Fibroblast of skin of back (primary cell): ENCODE results near the gene FLVCR2.
A peak's percentile ranks its signal among the peaks of the same experiment; 100 is the strongest.
"Not testable (repeated sequence)": the region's sequence is repeated elsewhere in the genome, so short reads cannot be mapped to it uniquely, and the experiment has no call there.

Experiments used
- DNase-seq: peaks from one replicate; pipeline ENCODE4 v3.0.0-alpha.2; 2013

FLVCR2 gene

DNA sequence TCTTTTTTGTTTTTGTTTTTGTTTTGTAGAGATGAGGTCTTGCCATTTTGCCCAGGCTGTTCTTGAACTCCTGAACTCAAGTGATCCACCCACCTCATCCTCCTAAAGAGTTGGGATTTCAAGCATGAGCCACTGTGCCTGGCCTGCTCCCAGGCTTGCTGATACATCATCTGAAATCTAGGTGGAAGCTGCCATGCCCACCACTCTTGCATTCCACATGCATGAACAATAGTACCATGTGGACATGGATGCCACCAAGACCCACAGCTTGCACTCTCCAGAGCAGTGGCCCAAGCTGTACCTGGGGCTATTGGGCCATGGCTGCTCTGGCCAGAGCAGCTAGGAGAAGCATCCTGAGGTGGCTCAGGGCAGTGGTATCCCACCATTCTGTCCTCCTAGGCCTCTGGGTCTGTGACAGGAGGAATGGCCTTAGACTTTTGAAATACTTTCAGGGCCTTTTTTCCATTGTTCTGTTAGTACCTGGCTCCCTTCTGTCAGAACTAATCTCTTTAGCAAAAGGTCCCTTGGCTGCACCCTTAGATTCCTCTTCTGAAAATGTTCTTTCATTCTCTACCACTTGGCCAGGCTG is 13.7 kb downstream of the FLVCR2 start:
- DNase-seq: no peak

DNA sequence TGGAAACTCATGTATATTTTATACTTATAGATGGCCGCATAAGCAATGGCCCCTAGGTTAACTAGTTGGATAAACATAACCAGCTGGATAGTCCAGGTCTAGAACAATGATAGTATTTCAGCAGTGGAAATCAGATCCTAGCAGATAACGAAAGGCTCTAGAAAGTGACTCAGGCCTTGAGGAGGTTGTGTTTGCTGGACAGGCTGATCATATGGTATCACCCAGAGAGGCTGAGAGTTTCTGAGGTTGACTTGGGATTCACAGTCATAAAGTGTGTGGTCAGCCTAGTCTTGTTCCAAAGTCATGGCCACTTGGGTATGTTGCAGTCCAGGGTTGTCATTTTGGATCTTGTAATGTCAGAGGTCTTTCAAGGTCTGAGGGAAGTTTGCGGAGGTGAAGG is 16.8 kb downstream of the FLVCR2 start:
- DNase-seq: no peak

DNA sequence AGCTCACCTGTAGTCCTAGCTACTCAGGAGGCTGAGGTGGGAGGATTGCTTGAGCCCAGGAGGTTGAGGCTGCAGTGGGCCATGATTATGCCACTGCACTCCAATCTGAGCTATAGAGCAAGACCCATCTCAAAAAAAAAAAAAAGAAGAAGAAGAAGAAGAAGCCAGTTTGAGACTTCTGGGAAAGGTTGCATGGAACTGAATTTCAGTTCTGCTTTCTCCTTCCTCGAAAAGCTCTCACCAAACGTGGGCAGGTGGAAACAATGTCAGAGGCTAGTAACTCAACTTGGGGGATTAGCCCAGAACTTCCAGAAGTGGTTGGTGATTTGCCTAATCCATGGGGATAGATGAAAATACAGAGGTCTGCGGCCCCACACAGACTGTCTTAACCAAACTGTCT is 18.7 kb downstream of the FLVCR2 start:
- DNase-seq: no peak

DNA sequence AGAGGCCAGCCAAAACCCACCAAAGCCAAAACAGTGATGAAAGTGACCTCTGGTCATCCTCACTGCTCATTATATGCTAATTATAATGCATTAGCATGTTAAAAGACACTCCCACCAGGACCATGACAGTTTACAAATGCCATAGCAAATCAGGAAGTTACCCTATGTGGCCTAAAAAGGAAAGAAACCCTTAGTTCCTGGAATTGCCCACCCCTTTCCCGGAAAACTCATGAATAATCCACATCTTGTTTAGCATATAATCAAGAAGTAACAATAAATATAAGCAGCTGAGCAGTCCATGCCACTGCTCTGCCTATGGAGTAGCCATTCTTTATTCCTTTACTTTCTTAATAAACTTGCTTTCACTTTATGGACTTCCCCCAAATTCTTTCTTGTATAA is 21.7 kb downstream of the FLVCR2 start:
- not testable (repeated sequence) for DNase-seq

DNA sequence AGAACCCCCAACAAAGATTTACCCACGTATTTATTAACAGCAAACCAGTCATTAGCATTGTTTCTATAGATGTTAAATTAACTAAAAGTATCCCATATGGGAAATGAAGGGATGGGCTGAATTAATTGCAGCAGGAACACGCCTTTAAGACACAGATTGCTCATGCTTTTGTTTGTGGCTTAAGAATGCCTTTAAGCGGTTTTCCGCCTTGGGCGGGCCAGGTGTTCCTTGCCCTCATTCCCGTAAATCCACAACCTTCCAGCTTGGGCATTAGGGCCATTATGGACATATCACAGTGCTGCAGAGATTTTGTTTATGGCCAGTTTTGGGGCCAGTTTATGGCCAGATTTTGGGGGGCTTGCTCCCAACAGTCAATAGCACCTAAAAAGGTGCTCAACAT is 22.6 kb downstream of the FLVCR2 start:
- not testable (repeated sequence) for DNase-seq

DNA sequence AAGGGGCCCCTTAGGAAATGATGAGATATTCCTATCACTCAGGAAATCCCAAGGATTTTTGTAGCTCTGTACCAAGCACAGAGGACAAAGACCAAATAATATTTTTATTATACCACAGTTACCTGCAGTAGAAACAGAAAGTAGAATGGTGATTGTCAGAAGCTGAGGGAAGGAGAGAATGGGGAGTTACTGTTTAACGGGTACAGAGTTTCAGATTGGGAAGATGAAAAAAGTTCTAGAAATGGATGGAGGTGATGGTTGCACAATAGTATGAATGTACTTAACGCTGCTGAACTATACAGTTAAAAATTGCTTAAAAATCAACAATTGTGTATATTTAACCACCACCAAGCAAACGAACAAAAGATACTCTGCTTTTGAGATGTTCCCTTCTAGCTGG is 24.1 kb downstream of the FLVCR2 start:
- DNase-seq: no peak

DNA sequence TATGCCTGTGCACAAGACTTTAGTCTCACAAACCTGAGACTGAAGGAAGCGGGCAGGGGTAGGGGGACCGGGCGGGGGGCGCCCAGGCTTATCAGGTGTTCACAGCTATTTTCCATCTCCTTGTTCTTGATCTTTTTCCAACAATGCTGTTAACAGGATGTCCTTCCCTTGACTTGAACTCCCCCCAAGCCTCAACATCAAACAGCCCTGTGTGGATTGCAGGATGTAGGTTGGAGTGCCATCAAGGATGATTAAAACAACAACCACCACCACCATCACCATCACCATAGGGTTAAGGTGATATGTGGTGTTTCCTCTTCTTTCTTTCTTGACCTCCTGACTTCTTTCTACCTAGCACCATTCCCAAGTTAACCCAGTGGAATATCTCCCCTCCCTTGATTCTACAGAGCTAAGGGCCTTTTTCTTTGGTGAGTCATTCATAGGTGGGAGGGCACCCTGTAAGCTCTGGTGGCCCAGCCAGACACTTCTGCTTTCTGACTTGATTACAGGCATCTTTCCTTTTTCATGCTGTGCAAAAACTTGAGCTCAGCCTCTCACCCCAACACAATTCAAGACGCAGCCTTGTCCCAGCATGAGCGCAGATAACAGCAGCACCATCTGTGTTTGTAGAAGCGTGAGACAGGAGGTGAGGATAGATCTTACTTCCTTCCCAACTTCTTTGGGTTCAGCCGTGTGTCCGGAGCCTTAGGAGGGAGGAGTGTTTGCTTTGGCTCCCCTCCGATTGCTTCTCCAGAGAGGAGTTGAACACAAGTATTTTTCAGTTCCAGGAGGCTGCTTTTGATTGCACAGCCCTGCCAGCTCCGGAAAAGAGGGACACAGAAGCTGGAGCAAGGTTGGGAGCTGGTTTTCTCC is 26.8 kb downstream of the FLVCR2 start:
- DNase-seq: peak; percentile 5

DNA sequence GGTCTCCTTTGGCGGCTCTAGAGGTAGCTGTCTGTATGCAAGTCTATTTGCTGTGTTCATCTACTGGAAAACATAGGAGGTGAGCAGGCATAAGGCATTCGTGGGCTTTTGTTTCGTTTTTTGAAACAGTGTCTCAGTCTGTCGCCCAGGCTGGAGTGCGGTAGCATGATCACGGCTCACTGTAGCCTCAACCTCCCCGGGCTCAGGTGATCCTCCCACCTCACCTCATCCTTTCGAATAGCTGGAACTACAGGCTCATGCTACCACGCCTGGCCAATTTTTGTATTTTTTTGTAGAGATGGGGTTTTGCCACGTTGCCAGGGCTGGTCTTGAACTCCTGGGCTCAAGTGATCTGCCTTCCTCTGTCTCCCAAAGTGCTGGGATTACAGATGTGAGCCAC is 27.5 kb downstream of the FLVCR2 start:
- DNase-seq: no peak

DNA sequence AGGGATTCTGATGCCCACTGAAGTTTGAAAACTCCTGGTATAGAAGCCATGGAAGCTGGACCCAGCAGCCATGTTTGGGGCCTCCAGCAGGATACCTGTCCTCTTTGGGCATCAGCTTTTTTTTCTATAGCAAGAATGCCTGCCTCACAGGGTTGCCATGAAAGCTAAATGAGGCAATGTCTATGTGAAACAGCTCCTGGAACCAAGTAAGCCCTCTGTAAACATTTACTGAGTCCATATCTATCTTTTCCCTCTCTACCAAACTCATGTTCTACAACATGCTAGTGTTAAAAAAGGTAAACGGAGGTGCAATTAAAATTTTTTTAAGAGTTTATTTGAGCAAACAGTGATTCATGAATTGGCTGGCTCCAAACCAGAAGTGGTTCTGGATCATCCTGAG is 28.6 kb downstream of the FLVCR2 start:
- no peak for DNase-seq

DNA sequence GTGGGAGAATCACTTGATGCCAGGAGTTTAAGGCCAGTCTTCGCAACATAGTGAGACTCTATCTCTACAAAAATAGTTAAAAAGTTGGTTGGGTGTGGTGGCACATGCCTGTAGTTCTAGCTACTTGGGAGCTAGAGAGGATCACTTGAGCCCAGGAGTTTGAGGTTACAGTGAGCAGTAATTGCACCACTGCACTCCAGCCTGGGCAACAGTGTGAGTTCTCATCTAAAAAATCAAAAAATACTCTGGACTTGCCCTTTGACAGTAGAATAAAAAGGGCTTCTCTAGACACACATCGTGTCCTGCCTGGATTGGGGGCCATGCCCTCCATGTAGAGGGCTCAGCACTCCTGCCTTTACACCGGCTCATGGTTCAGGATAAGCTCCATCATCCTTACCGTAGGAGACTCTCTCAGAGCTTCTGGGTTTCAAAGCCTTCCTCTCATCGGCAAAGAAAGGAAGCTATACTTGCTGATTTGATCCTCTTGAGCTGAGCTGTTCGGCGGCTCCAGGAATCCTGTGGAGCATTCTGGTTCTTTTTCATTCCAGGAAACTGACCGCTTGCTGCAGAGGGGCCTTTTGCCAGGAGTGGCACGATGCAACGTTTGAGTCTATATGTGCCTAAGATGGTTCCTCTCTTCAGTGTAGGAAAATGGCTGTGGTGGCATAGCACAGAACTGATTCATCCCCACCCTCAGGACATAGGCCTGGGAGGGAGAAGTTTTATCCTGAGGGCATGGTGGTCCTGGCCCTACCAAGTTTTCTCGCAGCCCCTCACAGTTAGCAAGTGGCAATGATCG is 29.6 kb downstream of the FLVCR2 start:
- no peak for DNase-seq

DNA sequence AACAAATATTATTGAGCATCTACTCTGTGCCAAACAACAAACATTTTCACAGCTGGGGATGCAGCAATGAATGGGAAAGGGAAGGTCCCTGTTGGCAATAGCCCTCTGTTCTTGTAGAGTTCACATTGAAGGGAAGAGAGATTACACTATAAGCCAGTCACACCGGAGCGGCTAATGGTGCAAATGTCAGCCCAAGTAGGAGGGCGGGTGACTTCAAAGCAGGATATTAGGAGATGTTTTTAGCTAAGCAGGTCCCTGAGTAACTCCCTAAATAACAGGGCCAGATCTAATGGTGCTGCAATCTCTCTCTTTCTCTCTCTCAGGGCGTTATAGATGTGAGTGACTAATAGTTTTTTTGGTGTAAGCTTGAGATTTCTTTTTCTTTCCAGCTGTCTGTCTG is 30.7 kb downstream of the FLVCR2 start:
- DNase-seq: no peak

DNA sequence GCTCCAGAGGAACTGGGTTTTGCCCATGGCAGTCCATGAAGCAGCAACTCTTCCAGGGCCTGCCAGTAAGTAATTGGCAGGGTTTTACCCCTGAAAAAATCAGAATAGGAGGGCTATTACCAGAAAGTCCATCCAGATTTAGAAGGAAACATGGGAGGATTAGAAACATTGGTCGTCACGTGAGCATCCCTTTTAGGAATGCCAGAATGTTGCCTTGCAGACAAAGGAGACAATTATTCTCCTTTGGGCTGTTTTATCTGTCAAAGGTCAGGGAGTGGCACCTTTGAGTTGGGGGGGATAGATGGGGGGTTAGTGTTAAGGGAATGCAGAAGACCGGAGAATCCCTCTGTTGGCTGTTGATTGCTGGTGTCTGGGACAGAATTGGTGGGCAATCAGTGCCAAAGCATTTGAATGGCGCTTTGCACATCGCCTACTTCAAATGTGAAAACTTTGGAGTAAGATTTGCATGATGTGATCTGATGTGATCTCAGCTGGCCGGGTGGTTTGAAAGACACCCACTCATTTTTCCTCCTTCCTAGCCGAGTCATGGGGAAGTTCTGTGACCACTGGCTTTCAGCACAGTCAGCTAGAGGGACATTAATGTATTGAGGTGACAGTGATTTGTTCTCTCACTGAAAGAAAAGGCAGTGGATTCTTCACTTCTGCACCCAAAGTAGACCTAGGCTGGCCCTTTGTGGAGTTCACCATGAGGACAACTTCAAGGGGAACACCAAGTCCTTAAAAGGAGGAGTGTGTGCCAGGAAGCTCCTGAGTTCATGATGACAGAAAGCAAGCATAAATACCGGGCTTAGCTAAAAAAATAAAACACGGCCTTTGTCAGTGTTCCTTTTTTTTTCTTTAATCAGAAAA is 31.4 kb downstream of the FLVCR2 start:
- DNase-seq: no peak

DNA sequence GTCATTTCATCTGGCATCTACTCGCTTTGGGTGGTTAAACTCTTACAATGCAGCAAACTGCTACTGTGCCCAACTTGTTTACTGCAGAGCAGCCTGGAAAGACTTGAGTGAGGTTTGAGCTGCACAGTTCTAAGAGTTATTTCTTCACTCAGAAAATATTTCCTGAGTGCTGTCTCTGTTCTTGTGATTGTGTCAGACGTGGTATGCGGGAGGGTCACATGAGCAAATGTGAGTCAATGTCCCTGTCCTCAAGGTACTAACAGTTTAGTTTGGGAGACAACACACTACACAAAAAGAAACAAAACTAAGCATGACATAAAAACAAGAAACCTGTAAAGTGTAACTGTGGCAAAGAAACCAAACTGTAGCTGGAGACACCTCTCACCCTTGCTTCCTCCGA is 32.4 kb downstream of the FLVCR2 start:
- DNase-seq: no peak

DNA sequence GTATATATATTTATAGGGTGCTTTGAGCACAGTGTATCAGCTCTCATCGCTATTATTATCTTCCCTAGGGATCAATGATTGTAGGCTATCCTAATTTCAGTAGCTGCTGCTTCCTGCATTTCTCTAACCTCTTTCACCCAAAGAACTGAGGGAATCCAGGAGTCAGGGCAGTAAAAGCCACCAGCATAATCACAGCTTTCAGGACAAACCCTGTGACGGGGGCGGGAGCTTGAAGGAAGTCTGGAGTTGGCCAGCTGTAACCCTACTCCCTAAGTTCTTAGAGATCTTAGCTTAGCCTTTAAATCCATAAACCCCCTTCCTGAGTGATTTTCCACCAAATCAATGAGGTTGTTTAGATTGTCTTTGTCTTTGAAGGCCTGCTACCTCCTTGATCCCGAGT is 33.7 kb downstream of the FLVCR2 start:
- DNase-seq: no peak

DNA sequence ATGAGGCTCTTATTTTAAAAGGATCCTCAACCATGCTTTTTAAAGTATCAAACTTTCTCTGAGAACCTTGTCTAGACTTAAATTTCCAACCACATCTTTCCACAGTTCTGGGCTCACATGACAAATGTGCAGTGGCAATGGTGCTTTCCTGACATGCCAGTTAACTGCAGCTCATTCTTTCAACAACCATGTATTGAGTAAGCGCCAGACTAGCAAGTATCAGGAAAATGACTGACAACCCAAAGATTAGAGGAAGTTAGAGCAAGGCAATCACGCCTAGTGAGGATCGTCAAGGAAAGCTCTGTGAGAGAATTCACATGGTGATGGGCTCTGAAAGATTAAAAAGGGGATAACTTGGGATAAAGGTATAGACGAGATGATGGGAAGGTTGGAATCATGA is 35.8 kb downstream of the FLVCR2 start:
- no peak for DNase-seq

DNA sequence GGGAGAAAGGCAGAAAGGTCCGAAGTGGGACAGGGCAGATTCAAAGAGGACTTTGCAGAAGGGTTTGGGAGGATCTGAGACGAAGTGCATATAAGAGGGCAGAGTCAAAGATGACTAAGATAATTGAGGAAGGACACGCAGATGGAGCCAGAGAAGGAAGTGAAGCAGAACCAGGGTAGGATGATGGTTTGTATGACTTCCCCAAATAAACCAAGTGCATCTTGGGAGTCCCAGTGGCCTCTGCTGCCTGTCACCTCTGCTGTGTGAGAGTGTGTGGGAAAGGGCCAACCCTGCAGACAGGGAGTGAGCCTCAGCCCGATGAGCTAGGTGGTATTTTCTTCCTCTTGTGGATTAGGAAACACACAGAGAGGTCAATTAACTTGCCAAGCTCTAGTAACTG is 36.8 kb downstream of the FLVCR2 start:
- no peak for DNase-seq

DNA sequence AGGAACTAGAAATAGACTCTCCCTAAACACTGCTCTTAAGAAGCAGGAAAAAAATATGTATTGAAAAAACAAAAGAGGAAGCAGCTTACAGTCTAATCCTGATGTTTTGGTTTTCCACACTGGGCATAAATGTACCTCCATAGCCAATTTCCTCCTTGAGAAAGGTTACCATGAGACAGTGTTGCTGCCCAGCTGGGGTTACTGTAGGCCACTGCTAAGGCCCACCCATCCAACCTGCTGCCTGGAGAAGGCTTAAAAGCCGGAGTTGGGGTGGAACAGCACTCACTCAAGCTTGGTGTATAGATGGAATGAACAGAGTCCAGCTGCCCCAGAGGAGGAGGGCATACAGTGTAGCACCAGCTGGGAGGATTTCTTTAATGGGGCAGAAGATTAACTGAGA is 41.1 kb downstream of the FLVCR2 start:
- no peak for DNase-seq

DNA sequence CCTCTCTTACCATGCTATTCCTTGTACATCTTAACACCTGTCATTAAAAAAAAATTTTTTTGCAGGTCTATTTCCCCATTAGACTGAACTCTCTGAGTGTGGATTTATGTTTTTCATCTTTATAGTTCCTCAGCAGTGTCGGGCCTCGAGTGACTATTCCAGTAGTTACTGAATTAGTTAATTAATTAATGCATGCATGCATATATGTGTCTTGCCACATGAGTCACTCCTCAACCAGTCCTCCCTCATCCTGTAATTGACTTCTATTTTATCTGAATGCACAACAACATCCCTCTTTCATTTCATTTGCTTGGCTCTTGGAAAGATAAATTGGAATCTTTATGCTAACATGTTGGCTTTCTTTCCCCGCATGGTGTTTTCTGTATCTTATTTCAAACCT is 46.6 kb downstream of the FLVCR2 start:
- DNase-seq: no peak

DNA sequence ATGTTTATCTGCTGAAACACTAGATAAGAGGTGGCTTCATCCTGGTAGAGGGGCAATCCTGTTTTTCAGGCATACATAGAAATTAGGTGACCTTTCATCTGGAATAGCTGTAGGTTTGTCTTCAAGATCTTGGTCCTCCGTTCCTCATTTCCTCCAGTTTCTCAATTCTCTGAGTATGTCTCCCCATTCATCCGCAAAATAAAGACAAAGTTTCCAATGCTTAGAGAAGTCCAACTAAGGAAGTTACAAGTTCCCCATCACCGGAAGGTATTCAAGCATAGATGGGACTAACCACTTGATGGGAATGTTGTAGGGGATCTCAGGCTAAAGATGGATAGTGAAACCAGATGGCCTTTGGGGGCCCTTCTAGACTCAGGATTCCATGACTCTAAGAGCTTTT is 48.0 kb downstream of the FLVCR2 start:
- no peak for DNase-seq

DNA sequence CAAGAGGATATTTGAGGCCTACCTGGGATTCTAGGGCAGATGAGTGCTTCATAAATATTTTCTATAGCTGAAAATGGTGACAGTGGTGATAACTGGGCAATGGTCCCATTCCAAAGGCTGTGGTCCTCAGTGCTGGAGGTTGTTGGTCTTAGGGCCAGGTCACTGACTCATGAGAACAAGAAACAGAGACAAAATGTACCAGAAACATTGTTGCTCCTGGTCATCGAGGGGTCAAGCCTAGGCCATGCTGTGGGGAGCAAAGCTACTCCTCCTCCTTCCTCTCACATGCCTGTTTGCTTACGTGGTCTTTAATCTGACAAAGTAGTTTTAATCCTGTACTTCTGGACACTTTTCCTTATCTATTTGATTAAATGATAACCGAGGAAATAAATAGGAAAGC is 48.4 kb downstream of the FLVCR2 start:
- DNase-seq: no peak

DNA sequence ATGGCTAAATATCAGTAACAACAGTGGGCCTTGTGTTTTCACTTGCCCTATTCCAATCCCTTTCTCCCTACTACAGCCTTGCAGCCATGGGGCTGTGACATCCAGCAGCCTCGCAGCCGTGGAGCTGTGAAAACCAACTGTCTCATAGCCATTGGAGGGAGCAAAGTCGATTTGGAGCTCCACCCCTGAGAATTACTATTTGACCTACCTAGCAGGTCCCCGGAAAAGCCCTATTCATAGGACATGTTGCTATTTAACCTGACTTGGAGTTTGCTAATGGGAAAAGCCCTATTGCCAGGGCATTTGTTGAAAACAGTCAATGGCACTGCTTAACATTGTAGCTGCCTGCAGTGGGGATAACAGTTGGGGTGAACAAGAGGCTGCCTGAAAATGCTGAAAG is 49.0 kb downstream of the FLVCR2 start:
- DNase-seq: no peak

DNA sequence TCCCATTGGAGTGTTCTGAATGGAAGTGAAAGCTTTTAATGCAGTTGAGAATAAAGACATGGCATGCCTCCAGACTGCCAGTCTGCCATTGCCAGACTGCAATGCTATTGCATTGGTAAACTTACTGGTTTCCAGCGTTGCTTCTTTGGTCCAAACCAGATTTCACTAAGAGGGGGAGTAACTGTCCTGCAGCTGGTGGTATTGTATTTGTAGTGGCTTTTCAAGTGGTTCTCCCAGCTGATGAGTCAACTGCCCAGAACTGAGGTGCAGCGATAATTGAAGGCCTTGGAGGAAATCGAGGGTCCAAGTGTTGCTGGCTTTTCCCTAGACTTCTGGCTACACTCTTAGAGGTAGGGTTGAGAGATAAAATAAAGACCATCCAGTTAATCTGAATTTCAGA is 50.4 kb downstream of the FLVCR2 start:
- no peak for DNase-seq
